Gastrocnemius medialis (tissue), 4 donors: ENCODE results near the gene LATS2.

Experiments
- POLR2A ChIP-seq, 2 donors: fragments of 450-650 bp; IDR thresholded peaks; one replicate each; pipeline ENCODE4 v1.6.1; 2017; ENCODE audit warnings: antibody characterized with exemption in 2 of 2, mild to moderate bottlenecking in 2 of 2, moderate library complexity in 2 of 2
- TF ChIP-seq, protein P1 (sequence below), 5 experiments: fragments of 450-650 bp in 3 of 5; fragments of 200-600 bp in 2 of 5; sonication (generic) in 2 of 5; IDR thresholded peaks in 4 of 5; conservative IDR thresholded peaks in 1 of 5; 1 replicate in 4 of 5; 2 replicates in 1 of 5; pipeline ENCODE4 v1.5.1; 2016 to 2019; ENCODE audit warnings: antibody characterized with exemption in 5 of 5, mild to moderate bottlenecking in 3 of 5, moderate library complexity in 3 of 5

DNA sequence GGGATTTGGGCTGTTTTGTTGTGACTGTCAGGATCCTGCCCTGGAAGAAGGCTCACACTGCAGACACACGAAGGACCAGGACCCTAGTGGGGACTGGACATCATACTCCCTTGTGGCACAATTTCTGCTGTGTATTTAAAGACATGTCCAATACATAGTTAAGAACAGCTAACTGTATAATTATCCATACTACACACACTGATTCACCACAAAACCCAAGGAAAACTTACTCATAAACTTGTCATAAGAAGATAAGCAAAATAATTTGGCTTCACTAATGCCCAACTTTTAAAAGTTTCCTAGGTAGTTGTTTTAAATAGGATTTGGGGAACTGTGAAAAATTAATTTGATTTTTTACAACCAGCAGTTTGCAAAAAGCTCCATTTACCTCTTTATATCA lies 46.1 kb downstream of the LATS2 start:
- TF ChIP-seq, protein P1, sequence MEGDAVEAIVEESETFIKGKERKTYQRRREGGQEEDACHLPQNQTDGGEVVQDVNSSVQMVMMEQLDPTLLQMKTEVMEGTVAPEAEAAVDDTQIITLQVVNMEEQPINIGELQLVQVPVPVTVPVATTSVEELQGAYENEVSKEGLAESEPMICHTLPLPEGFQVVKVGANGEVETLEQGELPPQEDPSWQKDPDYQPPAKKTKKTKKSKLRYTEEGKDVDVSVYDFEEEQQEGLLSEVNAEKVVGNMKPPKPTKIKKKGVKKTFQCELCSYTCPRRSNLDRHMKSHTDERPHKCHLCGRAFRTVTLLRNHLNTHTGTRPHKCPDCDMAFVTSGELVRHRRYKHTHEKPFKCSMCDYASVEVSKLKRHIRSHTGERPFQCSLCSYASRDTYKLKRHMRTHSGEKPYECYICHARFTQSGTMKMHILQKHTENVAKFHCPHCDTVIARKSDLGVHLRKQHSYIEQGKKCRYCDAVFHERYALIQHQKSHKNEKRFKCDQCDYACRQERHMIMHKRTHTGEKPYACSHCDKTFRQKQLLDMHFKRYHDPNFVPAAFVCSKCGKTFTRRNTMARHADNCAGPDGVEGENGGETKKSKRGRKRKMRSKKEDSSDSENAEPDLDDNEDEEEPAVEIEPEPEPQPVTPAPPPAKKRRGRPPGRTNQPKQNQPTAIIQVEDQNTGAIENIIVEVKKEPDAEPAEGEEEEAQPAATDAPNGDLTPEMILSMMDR (IDR thresholded peaks at IDR 0.05 in 4 of 5, conservative IDR thresholded peaks at IDR 0.05 in 1 of 5): no peak
- TF ChIP-seq POLR2A (IDR thresholded peaks at IDR 0.05): no peak
